ENCODE results near the gene ACOX3.

DNA sequence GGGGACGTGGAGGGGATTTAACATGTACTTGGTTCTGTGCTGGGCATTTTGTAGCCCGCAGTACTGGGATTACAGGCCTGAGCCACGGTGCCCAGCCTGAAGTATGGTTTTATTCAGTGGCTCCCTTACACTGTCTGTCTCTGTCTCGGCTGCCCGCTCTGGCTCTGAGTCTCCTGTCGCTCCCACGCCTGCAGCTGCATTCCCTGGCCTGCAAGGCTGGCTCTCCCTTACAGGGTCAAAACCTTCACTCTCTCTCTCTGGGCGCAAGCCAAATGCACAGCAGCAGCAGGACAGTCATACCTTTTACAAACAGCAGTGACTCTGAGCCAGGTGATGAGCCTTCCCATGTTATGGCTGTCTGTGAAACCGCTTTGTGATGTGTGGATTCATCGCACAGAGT, 98.8 kb downstream of the ACOX3 start:
- TF ChIP-seq RAD21 (conservative IDR thresholded peaks at IDR 0.05 in 1 of 2, IDR thresholded peaks at IDR 0.05 in 1 of 2) (no peak), SMC3 (IDR thresholded peaks at IDR 0.05) (no peak), EHMT2 (IDR thresholded peaks at IDR 0.05; ENCODE audit: low read depth) (no peak), RFX5 (IDR thresholded peaks at IDR 0.05) (no peak)
- TF ChIP-seq, protein P1, sequence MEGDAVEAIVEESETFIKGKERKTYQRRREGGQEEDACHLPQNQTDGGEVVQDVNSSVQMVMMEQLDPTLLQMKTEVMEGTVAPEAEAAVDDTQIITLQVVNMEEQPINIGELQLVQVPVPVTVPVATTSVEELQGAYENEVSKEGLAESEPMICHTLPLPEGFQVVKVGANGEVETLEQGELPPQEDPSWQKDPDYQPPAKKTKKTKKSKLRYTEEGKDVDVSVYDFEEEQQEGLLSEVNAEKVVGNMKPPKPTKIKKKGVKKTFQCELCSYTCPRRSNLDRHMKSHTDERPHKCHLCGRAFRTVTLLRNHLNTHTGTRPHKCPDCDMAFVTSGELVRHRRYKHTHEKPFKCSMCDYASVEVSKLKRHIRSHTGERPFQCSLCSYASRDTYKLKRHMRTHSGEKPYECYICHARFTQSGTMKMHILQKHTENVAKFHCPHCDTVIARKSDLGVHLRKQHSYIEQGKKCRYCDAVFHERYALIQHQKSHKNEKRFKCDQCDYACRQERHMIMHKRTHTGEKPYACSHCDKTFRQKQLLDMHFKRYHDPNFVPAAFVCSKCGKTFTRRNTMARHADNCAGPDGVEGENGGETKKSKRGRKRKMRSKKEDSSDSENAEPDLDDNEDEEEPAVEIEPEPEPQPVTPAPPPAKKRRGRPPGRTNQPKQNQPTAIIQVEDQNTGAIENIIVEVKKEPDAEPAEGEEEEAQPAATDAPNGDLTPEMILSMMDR (IDR thresholded peaks at IDR 0.05), result no peak
- TF ChIP-seq, protein P2, sequence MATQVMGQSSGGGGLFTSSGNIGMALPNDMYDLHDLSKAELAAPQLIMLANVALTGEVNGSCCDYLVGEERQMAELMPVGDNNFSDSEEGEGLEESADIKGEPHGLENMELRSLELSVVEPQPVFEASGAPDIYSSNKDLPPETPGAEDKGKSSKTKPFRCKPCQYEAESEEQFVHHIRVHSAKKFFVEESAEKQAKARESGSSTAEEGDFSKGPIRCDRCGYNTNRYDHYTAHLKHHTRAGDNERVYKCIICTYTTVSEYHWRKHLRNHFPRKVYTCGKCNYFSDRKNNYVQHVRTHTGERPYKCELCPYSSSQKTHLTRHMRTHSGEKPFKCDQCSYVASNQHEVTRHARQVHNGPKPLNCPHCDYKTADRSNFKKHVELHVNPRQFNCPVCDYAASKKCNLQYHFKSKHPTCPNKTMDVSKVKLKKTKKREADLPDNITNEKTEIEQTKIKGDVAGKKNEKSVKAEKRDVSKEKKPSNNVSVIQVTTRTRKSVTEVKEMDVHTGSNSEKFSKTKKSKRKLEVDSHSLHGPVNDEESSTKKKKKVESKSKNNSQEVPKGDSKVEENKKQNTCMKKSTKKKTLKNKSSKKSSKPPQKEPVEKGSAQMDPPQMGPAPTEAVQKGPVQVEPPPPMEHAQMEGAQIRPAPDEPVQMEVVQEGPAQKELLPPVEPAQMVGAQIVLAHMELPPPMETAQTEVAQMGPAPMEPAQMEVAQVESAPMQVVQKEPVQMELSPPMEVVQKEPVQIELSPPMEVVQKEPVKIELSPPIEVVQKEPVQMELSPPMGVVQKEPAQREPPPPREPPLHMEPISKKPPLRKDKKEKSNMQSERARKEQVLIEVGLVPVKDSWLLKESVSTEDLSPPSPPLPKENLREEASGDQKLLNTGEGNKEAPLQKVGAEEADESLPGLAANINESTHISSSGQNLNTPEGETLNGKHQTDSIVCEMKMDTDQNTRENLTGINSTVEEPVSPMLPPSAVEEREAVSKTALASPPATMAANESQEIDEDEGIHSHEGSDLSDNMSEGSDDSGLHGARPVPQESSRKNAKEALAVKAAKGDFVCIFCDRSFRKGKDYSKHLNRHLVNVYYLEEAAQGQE (IDR thresholded peaks at IDR 0.05), result no peak
- TF ChIP-seq, protein P3, sequence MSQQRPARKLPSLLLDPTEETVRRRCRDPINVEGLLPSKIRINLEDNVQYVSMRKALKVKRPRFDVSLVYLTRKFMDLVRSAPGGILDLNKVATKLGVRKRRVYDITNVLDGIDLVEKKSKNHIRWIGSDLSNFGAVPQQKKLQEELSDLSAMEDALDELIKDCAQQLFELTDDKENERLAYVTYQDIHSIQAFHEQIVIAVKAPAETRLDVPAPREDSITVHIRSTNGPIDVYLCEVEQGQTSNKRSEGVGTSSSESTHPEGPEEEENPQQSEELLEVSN (IDR thresholded peaks at IDR 0.05; ENCODE audit: borderline replicate concordance, low read depth), result no peak
- TF ChIP-seq, protein P4, sequence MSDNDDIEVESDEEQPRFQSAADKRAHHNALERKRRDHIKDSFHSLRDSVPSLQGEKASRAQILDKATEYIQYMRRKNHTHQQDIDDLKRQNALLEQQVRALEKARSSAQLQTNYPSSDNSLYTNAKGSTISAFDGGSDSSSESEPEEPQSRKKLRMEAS (IDR thresholded peaks at IDR 0.05), result no peak
- TF ChIP-seq, protein P5, sequence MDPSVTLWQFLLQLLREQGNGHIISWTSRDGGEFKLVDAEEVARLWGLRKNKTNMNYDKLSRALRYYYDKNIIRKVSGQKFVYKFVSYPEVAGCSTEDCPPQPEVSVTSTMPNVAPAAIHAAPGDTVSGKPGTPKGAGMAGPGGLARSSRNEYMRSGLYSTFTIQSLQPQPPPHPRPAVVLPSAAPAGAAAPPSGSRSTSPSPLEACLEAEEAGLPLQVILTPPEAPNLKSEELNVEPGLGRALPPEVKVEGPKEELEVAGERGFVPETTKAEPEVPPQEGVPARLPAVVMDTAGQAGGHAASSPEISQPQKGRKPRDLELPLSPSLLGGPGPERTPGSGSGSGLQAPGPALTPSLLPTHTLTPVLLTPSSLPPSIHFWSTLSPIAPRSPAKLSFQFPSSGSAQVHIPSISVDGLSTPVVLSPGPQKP (IDR thresholded peaks at IDR 0.05; ENCODE audit: low read depth, low read length), result no peak
